NCI-H1930 (cell line): ENCODE measurements around the gene UBL3.

Experiments
- DNase-seq, 2 experiments: peaks; one replicate each; lab custom pipeline; 2025; lab: John Stamatoyannopoulos, UW

UBL3 gene

GRCh38 chr13:29856426-29856825, 6.0 kb upstream of the UBL3 start:
- DNase-seq: no peak

GRCh38 chr13:29855784-29856183, 5.4 kb upstream of the UBL3 start:
- DNase-seq: no peak

GRCh38 chr13:29855009-29855408, 4.6 kb upstream of the UBL3 start:
- DNase-seq: no peak

- no peak for DNase-seq
Observed at GRCh38 chr13:29853131-29853530, 2.7 kb upstream of the UBL3 start.

GRCh38 chr13:29852472-29853054, 2.1 kb upstream of the UBL3 start:
- no peak for DNase-seq

- DNase-seq: no peak
Observed at GRCh38 chr13:29849731-29850212, 645 bp downstream of the UBL3 start.

GRCh38 chr13:29849071-29849631, 1.3 kb downstream of the UBL3 start:
- DNase-seq: peak in 1 of 2 experiments; percentile 12

- DNase-seq: no peak
Observed at GRCh38 chr13:29847501-29847983, 2.9 kb downstream of the UBL3 start.

GRCh38 chr13:29846475-29847256, 3.8 kb downstream of the UBL3 start:
- DNase-seq: no peak

- DNase-seq: no peak
Observed at GRCh38 chr13:29845440-29846056, 4.9 kb downstream of the UBL3 start.

GRCh38 chr13:29844441-29844840, 6.0 kb downstream of the UBL3 start:
- DNase-seq: no peak

GRCh38 chr13:29840585-29840984, 9.8 kb downstream of the UBL3 start:
- DNase-seq: no peak

- DNase-seq: no peak
Observed at GRCh38 chr13:29835280-29836061, 14.9 kb downstream of the UBL3 start.

GRCh38 chr13:29832761-29833298, 17.6 kb downstream of the UBL3 start:
- no peak for DNase-seq

GRCh38 chr13:29830000-29830399, 20.4 kb downstream of the UBL3 start:
- no peak for DNase-seq

GRCh38 chr13:29819143-29819542, 31.3 kb downstream of the UBL3 start:
- DNase-seq: no peak

- no peak for DNase-seq
Observed at GRCh38 chr13:29817604-29818378, 32.6 kb downstream of the UBL3 start.

- no peak for DNase-seq
Observed at GRCh38 chr13:29816715-29817114, 33.7 kb downstream of the UBL3 start.

- no peak for DNase-seq
Observed at GRCh38 chr13:29815336-29815735, 35.1 kb downstream of the UBL3 start.

- no peak for DNase-seq
Observed at GRCh38 chr13:29810898-29811297, 39.5 kb downstream of the UBL3 start.
